Hypothalamus (tissue), 51 donors: Measurements from ENCODE around the gene LAPTM4A.
A peak's percentile ranks its signal among the peaks of the same experiment; 100 is the strongest.
"Not testable (repeated sequence)": the region's sequence is repeated elsewhere in the genome, so short reads cannot be mapped to it uniquely, and the experiment has no call there.

Experiments
- DNase-seq, 51 donors: peaks; one replicate each; lab custom pipeline; 2025; lab: John Stamatoyannopoulos, UW

The LAPTM4A gene

DNA sequence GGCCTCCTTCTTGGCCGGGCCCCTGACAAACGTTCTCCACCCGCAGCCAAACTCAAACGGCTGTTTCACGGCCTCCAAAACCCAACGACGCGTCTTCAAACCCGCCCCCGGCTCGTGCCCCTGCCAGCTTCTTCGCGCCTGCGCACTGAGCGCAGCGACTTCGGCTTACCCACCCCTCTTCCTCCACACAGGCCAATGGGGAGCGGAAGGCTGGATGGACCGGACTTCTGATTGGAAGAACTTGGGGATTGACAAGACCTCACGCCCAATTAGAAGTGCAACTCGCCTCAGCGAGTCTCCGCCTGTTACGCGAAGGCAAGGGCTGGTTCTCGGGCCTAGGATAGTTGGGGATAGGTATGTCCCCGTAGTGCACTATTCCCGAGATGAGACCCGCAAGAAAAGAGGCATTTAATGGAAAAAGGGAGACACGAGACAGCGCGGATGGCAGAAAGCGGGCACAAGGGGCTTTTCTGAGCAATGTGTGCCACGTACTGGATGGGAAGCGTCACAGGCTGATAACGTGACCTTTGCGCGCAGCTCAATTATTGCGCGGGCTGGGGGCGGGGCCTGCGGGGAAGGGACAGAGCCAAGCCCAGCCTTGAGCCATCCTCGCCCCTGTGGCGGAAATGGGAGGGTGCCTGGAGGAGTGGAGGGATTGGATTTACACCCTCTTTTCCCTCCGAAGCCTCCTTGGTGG is at the start of gene LAPTM4A:
Gene LAPTM4A, minus strand, starts transcription at position 97 of the 697 bp plus-strand sequence. CDS start 108 bp downstream, outside the sequence.
- peak; percentile 92 to 100 (median 98) for DNase-seq

DNA sequence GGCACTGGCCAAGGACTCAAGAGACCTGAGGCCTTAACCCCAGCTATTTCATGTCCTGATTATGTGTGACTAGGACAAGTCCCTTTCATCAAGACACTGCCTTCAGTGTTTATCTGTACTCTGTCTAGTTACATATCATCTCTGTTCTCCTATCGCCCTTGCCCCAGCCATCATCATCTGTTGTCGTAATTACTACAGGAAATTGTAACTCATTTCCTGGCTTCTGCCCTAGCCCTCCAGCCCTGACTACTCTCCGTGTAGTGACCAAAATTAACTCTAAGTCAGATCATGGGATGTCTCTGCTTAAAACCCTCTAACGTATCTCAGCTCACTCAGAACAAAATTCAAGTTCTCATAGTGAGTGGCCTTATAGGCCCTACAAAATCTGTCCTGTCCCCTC is 49.3 kb upstream of the LAPTM4A start:
- no peak for DNase-seq

DNA sequence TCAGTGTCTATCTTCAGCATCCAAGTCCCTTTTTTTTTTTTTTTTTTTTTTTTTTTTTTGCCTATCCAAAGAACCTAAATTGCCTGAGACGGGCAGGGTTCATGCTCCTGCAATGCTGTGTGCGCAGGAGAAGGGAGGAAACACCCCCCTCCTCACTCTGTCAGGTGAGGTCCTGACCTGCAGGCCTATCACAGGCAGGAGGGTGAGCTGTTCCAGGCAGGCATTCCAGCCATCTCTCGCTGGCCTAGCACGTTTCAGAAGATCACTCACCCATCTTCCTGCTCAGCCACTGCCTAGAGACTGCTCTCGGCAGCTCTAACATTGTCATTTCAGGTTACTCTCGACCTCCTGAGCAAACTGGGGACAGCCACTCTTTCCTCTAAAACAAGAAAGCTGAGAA is 48.4 kb upstream of the LAPTM4A start:
- DNase-seq: no peak

DNA sequence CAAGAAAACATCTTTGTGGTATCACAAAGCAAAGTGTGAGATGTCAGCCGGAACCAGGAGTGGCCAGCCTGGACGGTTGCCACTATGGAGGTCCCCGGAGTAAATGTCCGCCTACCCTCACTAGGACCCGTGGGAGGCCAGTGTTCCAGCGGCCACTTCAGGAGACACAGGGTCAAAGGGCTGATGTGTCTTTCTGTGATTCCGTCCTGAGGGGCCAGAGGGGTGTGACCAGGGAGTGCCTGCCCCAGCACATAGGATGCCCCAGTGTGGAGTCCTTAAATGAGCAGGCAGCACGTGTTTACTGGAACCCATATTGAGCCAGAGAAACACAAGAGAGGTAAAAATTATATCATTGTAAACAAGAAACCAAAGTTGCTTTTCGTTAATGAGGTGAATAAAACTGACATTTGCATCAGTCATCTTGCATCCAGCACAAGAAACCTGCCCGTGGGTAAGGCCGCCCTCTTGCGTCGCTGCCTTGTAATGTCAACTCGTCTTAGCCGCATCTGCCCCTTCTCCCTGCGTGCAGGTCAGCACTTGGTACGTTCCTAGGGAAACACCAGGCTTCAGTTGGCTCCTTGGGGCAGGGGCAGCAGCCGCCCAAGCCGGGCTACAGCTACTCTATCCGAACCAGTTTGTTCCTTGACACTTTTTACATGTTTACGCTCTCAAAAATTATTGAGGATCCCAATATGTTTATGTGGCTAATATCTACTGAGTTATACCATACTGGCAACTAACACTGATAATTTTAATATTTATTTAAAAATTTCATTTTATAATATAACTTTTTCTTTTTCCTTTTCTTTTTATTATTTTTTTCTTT is 46.7 kb upstream of the LAPTM4A start:
- DNase-seq: peak in 47 of 51 donors; percentile 4 to 81 (median 48)

DNA sequence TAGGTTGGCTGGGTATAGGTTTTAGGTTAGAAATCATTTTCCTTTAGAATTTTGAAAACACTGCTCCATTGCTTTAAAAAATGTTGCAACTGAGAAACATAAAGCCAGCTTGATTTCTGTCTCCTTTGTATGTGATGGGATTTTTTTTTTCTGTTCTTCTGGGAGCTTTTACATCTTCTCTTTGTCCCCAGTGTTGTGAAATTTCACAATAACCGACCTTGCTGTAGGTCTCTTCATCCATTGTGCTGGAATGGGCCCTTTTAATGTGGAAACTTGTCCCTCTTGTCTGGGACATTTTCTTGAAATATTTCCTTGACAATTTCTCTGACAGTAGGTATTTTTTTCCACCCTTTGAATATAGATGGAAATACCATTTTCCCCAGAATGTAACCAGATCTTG is 44.0 kb upstream of the LAPTM4A start:
- DNase-seq: no peak

DNA sequence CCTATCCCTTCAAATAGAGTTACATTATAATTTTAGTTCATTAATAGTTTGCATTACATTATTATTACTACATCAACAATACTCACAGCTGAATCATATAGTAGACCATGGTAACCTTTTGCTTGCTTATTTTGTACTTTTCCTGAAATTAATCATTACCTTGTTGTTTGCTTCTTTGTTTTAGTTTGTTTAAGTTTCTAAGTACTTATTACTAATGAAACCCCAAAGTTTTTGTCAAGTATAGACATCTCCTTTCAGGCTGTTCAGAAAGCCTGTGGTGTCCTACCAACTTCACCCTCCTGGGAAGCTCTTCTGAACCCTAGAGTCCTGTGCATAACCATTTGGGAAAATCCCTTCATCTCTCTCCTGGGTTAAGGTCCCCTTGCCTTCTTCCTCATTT is 43.5 kb upstream of the LAPTM4A start:
- DNase-seq: no peak

DNA sequence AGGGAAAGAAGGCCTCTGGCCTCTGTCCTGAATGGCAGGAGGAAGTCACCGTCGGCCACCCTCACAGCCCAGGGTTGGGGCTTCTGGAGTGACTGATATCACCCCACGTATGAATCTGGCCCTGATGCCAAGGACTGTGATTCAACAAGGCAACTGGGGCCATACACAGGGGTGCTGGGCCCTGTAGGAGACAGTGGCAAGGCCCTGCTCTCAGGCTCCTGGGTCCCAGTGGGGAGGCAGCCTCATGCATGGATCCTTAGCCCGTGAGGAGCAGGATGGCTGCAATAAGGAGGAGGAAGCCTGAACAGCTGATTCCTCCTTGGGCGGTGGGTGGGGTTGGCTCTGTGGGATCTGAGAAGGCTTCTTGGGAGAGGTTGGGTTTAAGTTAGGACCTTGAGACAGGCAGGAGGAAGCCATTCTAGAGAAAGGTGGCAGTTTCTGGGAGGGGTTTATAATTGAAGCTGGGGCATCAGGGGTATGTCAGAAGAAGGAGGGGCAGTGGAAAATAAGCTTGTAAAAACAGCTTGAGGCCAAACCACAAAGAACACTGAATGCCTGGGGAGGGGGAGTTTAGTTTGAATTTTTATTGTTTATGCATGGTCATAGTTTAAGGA is 42.8 kb upstream of the LAPTM4A start:
- no peak for DNase-seq

DNA sequence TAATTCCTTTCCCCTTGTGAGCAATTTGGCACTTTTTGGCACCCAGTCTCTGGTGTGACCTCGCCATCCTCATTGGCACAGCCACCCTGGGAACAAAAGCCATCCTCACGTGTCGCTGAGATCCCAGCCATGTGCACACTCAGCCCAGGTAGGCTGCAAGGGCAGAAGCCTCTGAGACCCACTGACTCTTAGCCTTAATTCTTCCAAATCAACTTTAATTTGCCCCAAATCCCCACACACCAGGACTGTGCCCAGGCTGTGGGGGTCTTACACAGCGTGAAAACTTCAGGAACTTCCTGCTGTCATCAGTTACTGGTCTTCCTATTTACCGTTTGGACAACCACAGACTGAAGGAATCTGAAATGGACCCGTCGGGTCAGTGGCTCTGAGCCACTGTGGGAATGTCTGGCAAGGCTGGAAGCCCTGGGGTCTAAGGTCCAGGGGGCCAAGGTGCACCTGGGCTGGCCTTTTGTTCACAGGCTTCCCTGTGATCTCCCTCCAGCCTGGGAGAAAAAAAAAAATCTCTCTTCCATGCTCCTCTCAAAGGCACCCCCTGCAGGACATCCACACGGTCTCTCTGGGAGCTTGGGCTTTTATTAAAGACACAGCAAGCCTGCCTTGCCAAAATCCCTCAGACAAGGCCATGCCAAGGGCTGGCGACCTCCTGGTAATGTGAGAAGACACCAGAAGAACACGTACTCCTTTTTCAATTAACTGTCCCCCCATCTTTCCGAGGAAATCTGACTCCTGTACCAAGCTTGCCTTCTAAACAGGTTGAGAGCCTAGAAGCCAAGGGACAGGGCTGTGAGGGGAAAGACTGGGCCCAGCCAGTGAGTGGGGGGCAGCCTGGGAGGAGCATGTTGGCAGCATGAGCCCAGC is 42.1 kb upstream of the LAPTM4A start:
- no peak for DNase-seq

DNA sequence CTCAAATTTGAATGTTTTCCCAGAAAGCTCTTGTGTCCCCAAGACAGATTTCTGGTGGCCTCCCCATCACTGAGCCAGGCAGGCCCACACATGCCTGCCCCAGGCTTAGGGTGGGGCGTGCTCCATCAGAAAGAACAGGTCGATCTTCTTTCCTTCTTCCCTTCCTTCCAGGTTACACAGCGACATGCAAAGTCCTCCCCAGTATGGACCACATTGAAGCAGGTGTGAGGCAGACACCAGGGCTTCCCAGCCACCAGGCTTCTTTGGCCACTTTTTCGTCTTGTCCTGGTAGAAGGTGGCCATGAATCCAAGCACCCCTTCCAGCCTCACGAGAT is 41.4 kb upstream of the LAPTM4A start:
- DNase-seq: no peak

DNA sequence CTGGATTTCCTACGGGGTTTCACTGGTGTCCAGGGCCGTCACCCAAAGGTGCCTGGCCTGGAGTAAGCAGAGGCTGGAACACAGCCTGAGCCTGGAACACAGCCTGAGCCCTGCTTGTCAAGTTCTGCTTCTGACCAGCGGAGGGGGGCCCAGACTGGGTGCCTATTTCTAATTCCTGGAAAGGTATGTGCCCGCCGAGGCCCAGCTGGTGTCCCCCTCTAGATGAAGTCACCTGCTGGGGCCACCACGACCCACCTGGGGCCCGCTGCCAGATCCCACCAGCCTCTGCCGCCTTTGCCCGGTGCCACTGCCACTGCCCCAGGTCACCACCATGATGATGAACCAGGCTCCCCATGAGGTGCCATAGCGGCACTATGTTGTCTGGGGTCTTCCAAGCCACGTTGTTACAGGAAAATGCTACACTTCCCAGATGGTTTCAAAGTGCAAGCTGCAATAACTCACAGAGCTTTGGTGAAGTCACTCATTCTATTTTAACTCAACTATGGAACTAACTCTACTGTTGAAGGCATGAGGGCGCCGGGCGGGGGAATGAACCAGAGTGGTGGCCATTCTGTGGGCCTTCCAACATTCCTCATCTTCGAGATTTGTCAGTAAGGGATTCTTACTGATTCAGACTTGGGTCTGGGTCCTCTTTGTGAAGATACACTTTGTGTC is 40.9 kb upstream of the LAPTM4A start:
- no peak for DNase-seq

DNA sequence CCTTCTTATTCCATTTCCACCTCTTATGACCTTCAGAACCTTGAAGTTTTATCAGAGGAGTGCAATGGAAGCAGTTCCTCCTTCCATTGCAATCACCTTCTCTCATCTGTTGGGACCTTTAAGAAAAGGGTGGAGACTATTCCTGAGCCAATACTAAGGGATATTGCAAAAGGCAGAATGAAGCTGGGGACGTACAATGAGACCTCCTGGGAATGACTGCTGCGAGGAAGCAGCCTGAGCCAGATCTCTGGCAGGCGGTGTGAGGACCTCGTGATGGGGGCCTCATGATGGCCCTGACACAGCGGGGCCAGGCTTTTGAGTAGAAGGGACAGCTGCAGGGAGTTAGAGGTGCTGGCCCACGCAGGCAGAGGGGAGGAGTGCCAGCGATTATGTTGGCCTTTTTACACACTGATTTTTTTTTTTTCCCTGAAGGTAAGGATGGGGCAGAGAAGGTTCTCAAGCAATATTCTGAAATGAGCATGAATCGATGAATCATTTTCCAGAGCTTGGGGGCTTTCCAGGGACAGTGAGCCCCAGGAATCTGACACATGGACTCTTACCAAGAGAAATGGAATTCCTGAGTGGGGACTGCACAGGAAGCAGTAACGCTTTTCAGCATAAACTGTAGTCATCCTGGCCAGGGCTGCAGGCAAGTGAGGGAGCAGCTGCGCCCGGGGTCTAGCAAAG is 40.0 kb upstream of the LAPTM4A start:
- DNase-seq: no peak

DNA sequence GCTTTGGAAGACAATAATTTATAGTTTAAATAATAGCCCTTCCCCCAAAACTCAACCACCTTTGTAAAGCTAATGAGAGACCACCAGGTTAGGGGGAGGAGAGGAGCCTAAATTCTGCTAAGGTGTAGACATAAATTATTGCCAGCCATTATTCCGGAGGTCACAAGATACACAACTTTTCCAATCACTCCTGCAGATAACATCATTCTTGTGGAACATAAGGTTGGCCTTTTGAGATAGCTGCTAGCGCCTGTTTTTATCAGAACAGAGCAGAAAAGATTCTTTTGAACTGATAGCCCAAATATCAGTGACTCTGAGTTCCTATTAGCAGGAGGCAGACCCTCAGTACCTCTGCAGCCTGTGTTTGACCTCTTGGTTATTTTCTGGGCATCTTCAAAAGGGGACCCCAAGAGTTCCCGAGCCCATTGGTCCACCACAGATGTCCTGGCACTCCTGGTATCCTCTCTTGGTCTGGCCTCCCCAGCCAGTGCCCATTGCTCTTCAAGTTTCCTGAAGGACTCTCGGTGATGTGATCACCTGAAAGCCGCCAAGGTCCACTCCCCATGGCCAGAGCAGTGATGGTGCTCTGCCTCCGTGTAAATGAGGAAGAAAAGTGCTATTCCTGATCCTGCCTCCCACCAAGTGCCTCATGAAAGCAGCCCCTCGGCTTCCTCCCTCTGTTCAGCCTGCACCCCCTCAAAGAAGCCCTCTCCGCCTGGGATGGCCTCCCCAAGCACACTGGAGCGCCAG is 38.5 kb upstream of the LAPTM4A start:
- no peak for DNase-seq

DNA sequence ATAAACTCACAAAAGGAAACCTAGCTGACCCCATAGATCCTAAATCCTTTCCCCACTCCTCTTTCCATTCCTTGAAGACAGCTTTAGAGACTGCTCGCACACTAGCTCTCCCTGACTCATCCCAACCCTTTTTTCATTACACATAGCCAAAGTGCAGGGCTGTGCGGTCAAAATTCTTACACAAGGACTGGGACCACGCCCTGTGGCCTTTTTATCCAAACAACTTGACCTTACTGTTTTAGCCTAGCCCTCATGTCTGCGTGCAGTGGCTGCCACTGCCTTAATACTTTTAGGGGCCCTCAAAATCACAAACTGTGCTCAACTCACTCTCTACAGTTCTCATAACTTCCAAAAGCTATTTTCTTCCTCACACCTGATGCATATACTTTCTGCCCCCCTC is 34.5 kb upstream of the LAPTM4A start:
- DNase-seq: not testable (repeated sequence)

DNA sequence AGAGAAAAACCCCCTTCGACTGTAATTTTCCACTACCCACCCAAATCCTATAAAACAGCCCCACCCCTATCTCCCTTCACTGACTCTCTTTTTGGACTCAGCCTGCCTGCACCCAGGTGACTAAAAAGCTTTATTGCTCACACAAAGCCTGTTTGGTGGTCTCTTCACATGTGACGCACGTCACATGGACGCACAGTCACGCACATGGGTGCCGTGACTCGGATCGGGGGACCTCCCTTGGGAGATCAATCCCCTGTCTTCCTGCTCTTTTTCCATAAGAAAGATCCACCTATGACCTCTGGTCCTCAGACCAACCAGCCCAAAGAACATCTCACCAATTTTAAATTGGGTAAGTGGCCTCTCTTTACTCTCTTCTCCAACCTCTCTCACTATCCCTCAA is 31.4 kb upstream of the LAPTM4A start:
- not testable (repeated sequence) for DNase-seq

DNA sequence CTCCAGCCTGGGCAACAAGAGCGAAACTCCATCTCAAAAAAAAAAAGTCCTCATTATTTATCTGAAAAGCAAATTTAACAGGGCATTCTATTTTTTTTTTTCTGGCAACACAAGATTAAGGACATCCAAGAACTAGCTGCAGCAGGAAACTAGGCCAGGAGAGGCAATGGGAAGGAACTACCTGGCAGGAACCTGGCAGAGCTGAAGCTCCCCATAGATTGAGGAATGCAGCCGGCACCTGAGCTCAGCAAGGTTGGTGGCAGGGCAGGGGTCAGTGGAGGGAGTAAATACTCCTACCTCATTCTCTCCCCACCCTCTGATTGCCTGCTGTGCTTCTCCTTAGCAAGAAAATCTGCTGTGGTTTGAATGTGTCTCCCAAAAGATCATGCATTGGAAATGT is 30.4 kb upstream of the LAPTM4A start:
- no peak for DNase-seq

DNA sequence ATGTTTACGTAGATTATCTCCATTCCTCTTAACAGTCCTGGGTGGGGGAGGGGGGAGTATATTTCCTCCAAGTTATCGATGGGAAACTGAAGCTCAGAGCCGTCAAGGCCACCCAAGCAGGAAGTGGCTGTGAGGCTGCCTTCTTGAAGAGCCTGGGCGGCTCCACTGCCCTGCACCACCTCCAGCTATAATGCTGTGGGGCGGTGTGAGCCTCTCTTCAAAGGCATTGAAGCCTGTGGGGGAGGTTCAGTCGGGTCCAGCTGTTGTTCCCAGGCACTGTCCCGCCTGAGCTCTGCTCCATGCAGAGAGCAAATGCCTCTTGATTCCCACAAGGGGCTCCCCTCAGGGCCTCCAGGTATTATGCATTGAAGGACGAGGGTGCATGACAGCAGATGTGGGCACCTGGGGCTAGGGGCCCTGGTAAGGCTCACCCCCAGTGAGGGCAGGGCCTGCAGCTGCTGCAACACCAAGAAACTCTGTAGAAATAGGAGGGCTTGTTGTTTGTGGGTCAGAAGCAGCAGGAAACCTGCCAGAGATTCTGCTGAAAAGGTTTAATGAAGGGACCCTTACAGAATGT is 29.5 kb upstream of the LAPTM4A start:
- DNase-seq: no peak

DNA sequence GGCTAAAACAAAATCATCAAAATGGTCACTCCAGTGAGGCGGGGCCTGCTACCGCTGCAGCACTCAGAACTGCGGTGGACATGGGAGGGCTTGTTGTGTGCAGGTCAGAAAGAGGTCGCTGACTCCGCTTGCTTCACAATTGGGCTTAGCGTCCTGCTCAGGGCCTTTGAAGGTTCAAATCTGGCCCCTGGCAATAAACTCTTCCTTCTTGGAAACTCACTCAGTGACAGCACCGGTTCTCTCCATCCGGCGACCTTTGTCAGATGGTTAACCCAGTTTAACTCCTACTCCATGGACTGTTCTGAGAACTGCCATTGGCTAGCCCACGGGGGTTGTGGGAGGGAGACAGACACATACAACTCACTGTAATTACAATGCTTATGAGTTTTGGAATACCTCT is 29.0 kb upstream of the LAPTM4A start:
- DNase-seq: no peak

DNA sequence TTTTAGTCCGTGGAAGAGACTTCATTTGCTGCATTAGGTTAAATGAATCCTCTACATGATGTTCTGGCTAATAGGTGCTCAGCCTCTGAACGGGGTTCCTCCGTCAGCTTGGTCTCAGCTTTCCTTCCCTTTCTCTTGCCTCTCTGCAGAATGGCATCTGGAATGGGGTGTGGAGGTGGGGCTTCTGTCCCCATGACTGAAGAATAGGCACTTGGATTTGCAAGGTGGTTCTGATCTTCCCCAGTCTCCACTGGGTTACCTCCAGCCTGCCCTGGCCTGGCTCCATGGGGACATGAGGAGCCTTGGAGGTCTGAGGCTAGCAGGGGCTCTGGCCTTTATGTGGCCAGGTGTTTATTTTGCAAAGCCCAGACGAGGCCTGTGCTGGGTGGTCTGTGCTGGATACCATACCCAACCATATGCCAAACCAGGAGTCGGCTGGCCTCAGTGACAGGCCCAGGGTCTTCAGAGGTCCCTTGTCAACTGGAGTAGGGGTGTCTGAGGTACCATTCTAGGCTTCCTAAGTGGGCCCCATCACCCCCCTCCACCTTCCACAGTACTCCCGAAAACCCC is 28.2 kb upstream of the LAPTM4A start:
- DNase-seq: no peak
